ENCODE data around the gene WIZ.

GRCh38 chr19:15487038-15487437 lies 37.3 kb upstream of the WIZ start:
- TF ChIP-seq CTCF (IDR thresholded peaks at IDR 0.05): no peak
- no peak for TF ChIP-seq POLR2A (IDR thresholded peaks at IDR 0.05)
